Ascending aorta (tissue), 2 donors: ENCODE data around the gene ARHGEF4. TPM values are rescaled to one million over a fixed set of nuclear protein-coding genes. Genes with fewer than 3 reads are reported as not detected.

Experiments
- DNase-seq, 2 donors: peaks; one replicate each; pipeline ENCODE4 v3.0.0-alpha.2; 2019; ENCODE audit warnings: low spot score in 2 of 2
- H3K27ac ChIP-seq, 2 donors: fragments of 200-600 bp; sonication (generic); one replicate each; pipeline ENCODE4 v1.5.1; 2016 to 2017; ENCODE audit warnings: mild to moderate bottlenecking in 1 of 2
- H3K27me3 ChIP-seq: fragments of 200-600 bp; sonication (generic); one replicate; pipeline ENCODE4 v1.5.1; 2017
- H3K36me3 ChIP-seq, 2 donors: fragments of 200-600 bp; sonication (generic); one replicate each; pipeline ENCODE4 v1.5.1; 2016
- H3K4me1 ChIP-seq, 2 donors: fragments of 200-600 bp; sonication (generic); one replicate each; pipeline ENCODE4 v1.5.1; 2016 to 2017; ENCODE audit warnings: mild to moderate bottlenecking in 1 of 2
- H3K4me3 ChIP-seq, 2 donors: fragments of 200-600 bp; sonication (generic); one replicate each; pipeline ENCODE4 v1.5.1; 2016 to 2017; ENCODE audit warnings: mild to moderate bottlenecking in 1 of 2
- H3K9me3 ChIP-seq, 2 donors: fragments of 200-600 bp; sonication (generic); one replicate each; pipeline ENCODE4 v1.5.1; 2016
- CTCF ChIP-seq, 3 experiments: fragments of 200-600 bp in 2 of 3; fragments of 450-650 bp in 1 of 3; sonication (generic) in 2 of 3; IDR thresholded peaks; one replicate each; pipeline ENCODE4 v1.5.1; 2016 to 2019; ENCODE audit warnings: antibody characterized with exemption in 3 of 3, mild to moderate bottlenecking in 1 of 3, moderate library complexity in 1 of 3
- intact Hi-C: fragments of 100-400 bp; cut with DNase I; formaldehyde crosslinking; loops from one replicate; pipeline ENCODE4 v1.15.1; 2023
- total RNA-seq: library from RNA; depleted of rRNA; stranded (reverse); fragments of >200 nt; gene quantifications from one replicate; pipeline ENCODE4 v1.1.0, GENCODE V29; 2016

ARHGEF4 gene
- total RNA-seq, 1 donor from 2014 or later: 9.6 TPM

GRCh38 chr2:131031875-131032274, 195.2 kb downstream of the ARHGEF4 start:
- no peak for TF ChIP-seq CTCF (IDR thresholded peaks at IDR 0.05)
- intact Hi-C loops: no loop called here
- Histone ChIP-seq H3K27ac (no peak overlapping the region), H3K4me3 (no peak overlapping the region), H3K9me3 (no peaks in the 10 kb centered on the region), H3K4me1 (no peaks in the 10 kb centered on the region), H3K36me3 (no peaks in the 10 kb centered on the region), H3K27me3 (no peaks in the 10 kb centered on the region)
- DNase-seq: peak in 1 of 2 donors; percentile 34

- intact Hi-C loops: no loop called here
These were observed 195.7 kb downstream of the ARHGEF4 start for GRCh38 chr2:131032393-131032836.

GRCh38 chr2:131033786-131034121, 197.0 kb downstream of the ARHGEF4 start:
- Histone ChIP-seq H3K27me3 (no peaks in the 10 kb centered on the region), H3K4me1 (no peaks in the 10 kb centered on the region), H3K27ac (no peak overlapping the region), H3K9me3 (no peaks in the 10 kb centered on the region), H3K36me3 (no peaks in the 10 kb centered on the region), H3K4me3 (no peak overlapping the region)
- no peak for DNase-seq
- intact Hi-C loops: no loop called here
- TF ChIP-seq CTCF (IDR thresholded peaks at IDR 0.05): no peak

More at GRCh38 chr2:131032393-131032836, 195.7 kb downstream of the ARHGEF4 start:
- Histone ChIP-seq H3K27me3 (no peaks in the 10 kb centered on the region), H3K36me3 (no peaks in the 10 kb centered on the region), H3K9me3 (no peaks in the 10 kb centered on the region), H3K4me3 (no peak overlapping the region), H3K27ac (no peak overlapping the region), H3K4me1 (no peaks in the 10 kb centered on the region)
- peak in 1 of 2 donors; percentile 35 for DNase-seq
- TF ChIP-seq CTCF (IDR thresholded peaks at IDR 0.05): no peak

- TF ChIP-seq CTCF (IDR thresholded peaks at IDR 0.05): no peak
- H3K27ac ChIP-seq: no peak overlapping the region
- DNase-seq: peak in 1 of 2 donors; percentile 43
- intact Hi-C loops: no loop called here
- no peaks in the 10 kb centered on the region for H3K4me1 ChIP-seq
- no peaks in the 10 kb centered on the region for H3K36me3 ChIP-seq
- H3K27me3 ChIP-seq: no peaks in the 10 kb centered on the region
- no peaks in the 10 kb centered on the region for H3K9me3 ChIP-seq
- peak overlapping the region; percentile 36 to 67 for H3K4me3 ChIP-seq
These were observed 197.7 kb downstream of the ARHGEF4 start for GRCh38 chr2:131034122-131035051.

GRCh38 chr2:131035112-131035825, 198.6 kb downstream of the ARHGEF4 start:
- Histone ChIP-seq H3K27ac (no peak overlapping the region), H3K9me3 (no peaks in the 10 kb centered on the region), H3K4me3 (peak overlapping the region; percentile 36 to 67), H3K36me3 (no peaks in the 10 kb centered on the region), H3K4me1 (no peaks in the 10 kb centered on the region), H3K27me3 (no peaks in the 10 kb centered on the region)
- peak in 1 of 2 donors; percentile 57 for DNase-seq
- intact Hi-C loops: no loop called here
- TF ChIP-seq CTCF (IDR thresholded peaks at IDR 0.05): no peak
